Uterus (tissue), 2 donors: ENCODE measurements around the gene LIX1.

Experiments
- POLR2A ChIP-seq, 2 donors: fragments of 450-650 bp; IDR thresholded peaks; one replicate each; pipeline ENCODE4 v1.6.1; 2016; ENCODE audit warnings: antibody characterized with exemption in 2 of 2, mild to moderate bottlenecking in 1 of 2, moderate library complexity in 1 of 2
- TF ChIP-seq, protein P1 (sequence below), 4 experiments: fragments of 200-600 bp in 2 of 4; fragments of 450-650 bp in 2 of 4; sonication (generic) in 2 of 4; IDR thresholded peaks; one replicate each; pipeline ENCODE4 v1.5.1; 2016 to 2019; ENCODE audit warnings: antibody characterized with exemption in 4 of 4, mild to moderate bottlenecking in 2 of 4, moderate library complexity in 1 of 4

DNA sequence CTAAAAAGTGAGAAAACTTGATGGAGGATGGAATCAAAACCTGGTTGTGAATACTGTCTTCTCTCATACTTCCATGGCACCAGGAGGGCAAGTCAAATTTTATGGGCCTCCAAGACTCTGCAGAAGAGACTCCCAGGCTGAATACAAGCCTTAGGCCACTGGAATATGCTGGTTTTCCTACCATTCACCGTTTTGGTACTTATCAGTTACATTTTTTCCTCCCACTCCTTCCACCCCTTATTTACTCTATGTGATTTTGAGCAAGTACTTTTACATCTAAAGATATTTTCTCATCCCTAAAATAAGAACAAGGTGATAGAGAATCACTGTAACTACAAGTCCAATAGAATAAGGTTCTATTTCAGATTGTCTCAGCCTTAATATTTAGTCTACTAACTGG, 8.0 kb upstream of the LIX1 start:
- TF ChIP-seq, protein P1, sequence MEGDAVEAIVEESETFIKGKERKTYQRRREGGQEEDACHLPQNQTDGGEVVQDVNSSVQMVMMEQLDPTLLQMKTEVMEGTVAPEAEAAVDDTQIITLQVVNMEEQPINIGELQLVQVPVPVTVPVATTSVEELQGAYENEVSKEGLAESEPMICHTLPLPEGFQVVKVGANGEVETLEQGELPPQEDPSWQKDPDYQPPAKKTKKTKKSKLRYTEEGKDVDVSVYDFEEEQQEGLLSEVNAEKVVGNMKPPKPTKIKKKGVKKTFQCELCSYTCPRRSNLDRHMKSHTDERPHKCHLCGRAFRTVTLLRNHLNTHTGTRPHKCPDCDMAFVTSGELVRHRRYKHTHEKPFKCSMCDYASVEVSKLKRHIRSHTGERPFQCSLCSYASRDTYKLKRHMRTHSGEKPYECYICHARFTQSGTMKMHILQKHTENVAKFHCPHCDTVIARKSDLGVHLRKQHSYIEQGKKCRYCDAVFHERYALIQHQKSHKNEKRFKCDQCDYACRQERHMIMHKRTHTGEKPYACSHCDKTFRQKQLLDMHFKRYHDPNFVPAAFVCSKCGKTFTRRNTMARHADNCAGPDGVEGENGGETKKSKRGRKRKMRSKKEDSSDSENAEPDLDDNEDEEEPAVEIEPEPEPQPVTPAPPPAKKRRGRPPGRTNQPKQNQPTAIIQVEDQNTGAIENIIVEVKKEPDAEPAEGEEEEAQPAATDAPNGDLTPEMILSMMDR (IDR thresholded peaks at IDR 0.05), result no peak
- no peak for TF ChIP-seq POLR2A (IDR thresholded peaks at IDR 0.05)
